WTC11 (cell line): Measurements from ENCODE around the gene NBEAL1. TPM values are rescaled to one million over a fixed set of nuclear protein-coding genes. Genes with fewer than 3 reads are reported as not detected.
"Not testable (repeated sequence)": the region's sequence is repeated elsewhere in the genome, so short reads cannot be mapped to it uniquely, and the experiment has no call there.

Experiments used
- ATAC-seq: fragments of 200-7000 bp; cut with Tn5 transposase; 2 replicates; pipeline ENCODE4 v1.10.0; 2021; ENCODE audit warnings: mild to moderate bottlenecking, moderate library complexity
- CTCF ChIA-PET: fragments of 300-600 bp; sonication (Branson Sonifier 250); formaldehyde crosslinking; loops from one replicate; lab custom pipeline; 2021; ENCODE audit warnings: antibody characterized with exemption; lab: Charles Lee
- POLR2A ChIA-PET: fragments of 350-600 bp; sonication (Branson Sonifier 250); formaldehyde crosslinking; loops from one replicate; lab custom pipeline; 2021; ENCODE audit warnings: antibody characterized with exemption; lab: Charles Lee
- DNase-seq: peaks from one replicate; pipeline ENCODE4 v3.0.0; 2021; ENCODE audit warnings: low spot score
- H3K27ac Mint-ChIP-seq: 2 replicates; pipeline ENCODE4 v1.8.0; 2021; ENCODE audit warnings: mixed read lengths
- H3K27me3 Mint-ChIP-seq: 2 replicates; pipeline ENCODE4 v1.8.0; 2021; ENCODE audit warnings: low read depth, mild to moderate bottlenecking, moderate library complexity, mixed read lengths
- H3K36me3 Mint-ChIP-seq: 2 replicates; pipeline ENCODE4 v1.8.0; 2021; ENCODE audit warnings: mixed read lengths
- H3K4me1 Mint-ChIP-seq: 2 replicates; pipeline ENCODE4 v1.8.0; 2022; ENCODE audit warnings: mixed read lengths
- H3K4me3 Mint-ChIP-seq: 2 replicates; pipeline ENCODE4 v1.8.0; 2021; ENCODE audit warnings: mild to moderate bottlenecking, moderate library complexity, mixed read lengths
- H3K9me3 Mint-ChIP-seq: 2 replicates; pipeline ENCODE4 v1.8.0; 2021; ENCODE audit warnings: mixed read lengths
- CREM ChIP-seq: sonication (generic); formaldehyde crosslinking; IDR thresholded peaks from 2 replicates; pipeline ENCODE4 v1.8.1; 2022; ENCODE audit warnings: mild to moderate bottlenecking, missing genetic modification reagents, moderate library complexity
- EMX1 ChIP-seq: fragments of 250-450 bp; sonication (Bioruptor Pico); IDR thresholded peaks from 2 replicates; pipeline ENCODE4 v1.8.0; 2021; ENCODE audit warnings: mild to moderate bottlenecking
- FOXJ3 ChIP-seq: sonication (generic); formaldehyde crosslinking; IDR thresholded peaks from 2 replicates; pipeline ENCODE4 v1.9.0; 2021; ENCODE audit warnings: missing genetic modification reagents, mild to moderate bottlenecking, borderline replicate concordance
- GRHL2 ChIP-seq: fragments of 250-450 bp; sonication (Bioruptor Pico); IDR thresholded peaks from 2 replicates; pipeline ENCODE4 v1.8.0; 2022; ENCODE audit warnings: mild to moderate bottlenecking, moderate library complexity; ENCODE audit not compliant: insufficient replicate concordance, severe bottlenecking
- GTF2I ChIP-seq: fragments of 250-450 bp; sonication (Bioruptor Pico); conservative IDR thresholded peaks from 2 replicates; pipeline ENCODE4 v1.4.0; 2021; ENCODE audit warnings: mild to moderate bottlenecking
- HMGXB4 ChIP-seq: sonication (generic); formaldehyde crosslinking; IDR thresholded peaks from 2 replicates; pipeline ENCODE4 v1.8.1; 2023; ENCODE audit warnings: mild to moderate bottlenecking, moderate library complexity, missing genetic modification reagents
- IRF2 ChIP-seq: sonication (generic); formaldehyde crosslinking; IDR thresholded peaks from 2 replicates; pipeline ENCODE4 v1.8.0; 2022; ENCODE audit warnings: low read depth, missing genetic modification reagents, borderline replicate concordance
- NFE2L1 ChIP-seq: sonication (generic); formaldehyde crosslinking; IDR thresholded peaks from 2 replicates; pipeline ENCODE4 v1.8.1; 2023; ENCODE audit warnings: missing genetic modification reagents
- NR2C2 ChIP-seq: sonication (generic); formaldehyde crosslinking; IDR thresholded peaks from 2 replicates; pipeline ENCODE4 v1.8.0; 2022; ENCODE audit warnings: mild to moderate bottlenecking, missing genetic modification reagents
- NR3C1 ChIP-seq: sonication (generic); formaldehyde crosslinking; conservative IDR thresholded peaks from 2 replicates; pipeline ENCODE4 v1.8.1; 2023; ENCODE audit warnings: low read depth, mild to moderate bottlenecking, missing genetic modification reagents
- OVOL2 ChIP-seq: fragments of 250-450 bp; sonication (Bioruptor Pico); IDR thresholded peaks from 2 replicates; pipeline ENCODE4 v1.9.0; 2021; ENCODE audit warnings: mild to moderate bottlenecking, borderline replicate concordance
- PREB ChIP-seq: sonication (generic); formaldehyde crosslinking; IDR thresholded peaks from 2 replicates; pipeline ENCODE4 v1.8.1; 2022; ENCODE audit warnings: mild to moderate bottlenecking, missing genetic modification reagents, moderate library complexity, borderline replicate concordance
- SMAD3 ChIP-seq: sonication (generic); formaldehyde crosslinking; IDR thresholded peaks from 2 replicates; pipeline ENCODE4 v1.8.0; 2022; ENCODE audit warnings: missing genetic modification reagents, mild to moderate bottlenecking, borderline replicate concordance
- SP1 ChIP-seq: sonication (generic); formaldehyde crosslinking; conservative IDR thresholded peaks from 2 replicates; pipeline ENCODE4 v1.8.1; 2022; ENCODE audit warnings: missing genetic modification reagents
- ZNF232 ChIP-seq: sonication (generic); formaldehyde crosslinking; IDR thresholded peaks from 2 replicates; pipeline ENCODE4 v1.8.0; 2022; ENCODE audit warnings: mild to moderate bottlenecking, missing genetic modification reagents
- ZNF281 ChIP-seq: sonication (generic); formaldehyde crosslinking; IDR thresholded peaks from 2 replicates; pipeline ENCODE4 v1.8.0; 2023; ENCODE audit warnings: mild to moderate bottlenecking, missing genetic modification reagents
- ZNF317 ChIP-seq: sonication (generic); formaldehyde crosslinking; IDR thresholded peaks from 2 replicates; pipeline ENCODE4 v1.8.1; 2023; ENCODE audit warnings: low read depth, mild to moderate bottlenecking, moderate library complexity, missing genetic modification reagents, borderline replicate concordance
- ZNF396 ChIP-seq: fragments of 250-450 bp; sonication (Bioruptor Pico); IDR thresholded peaks from 2 replicates; pipeline ENCODE4 v1.8.0; 2021; ENCODE audit warnings: mild to moderate bottlenecking, moderate library complexity, borderline replicate concordance
- ZNF416 ChIP-seq: fragments of 250-450 bp; sonication (Bioruptor Pico); IDR thresholded peaks from 2 replicates; pipeline ENCODE4 v1.9.0; 2021; ENCODE audit warnings: mild to moderate bottlenecking, inconsistent platforms
- total RNA-seq: library from RNA; stranded (reverse); gene quantifications from 3 replicates; pipeline ENCODE4 v1.2.3, GENCODE V29; 2021
- TF ChIP-seq, protein P1 (sequence below): sonication (generic); formaldehyde crosslinking; IDR thresholded peaks from 2 replicates; pipeline ENCODE4 v1.8.1; 2023; ENCODE audit warnings: mild to moderate bottlenecking, missing genetic modification reagents, moderate library complexity
- TF ChIP-seq, protein P2 (sequence below): sonication (generic); formaldehyde crosslinking; IDR thresholded peaks from 2 replicates; pipeline ENCODE4 v1.8.1; 2022; ENCODE audit warnings: low read depth, missing genetic modification reagents, borderline replicate concordance
- TF ChIP-seq, protein P3 (sequence below): fragments of 250-450 bp; sonication (Bioruptor Pico); IDR thresholded peaks from 2 replicates; pipeline ENCODE4 v1.8.0; 2021; ENCODE audit warnings: mild to moderate bottlenecking
- TF ChIP-seq, protein P4 (sequence below): sonication (generic); formaldehyde crosslinking; IDR thresholded peaks from 2 replicates; pipeline ENCODE4 v1.8.1; 2022; ENCODE audit warnings: mild to moderate bottlenecking, moderate library complexity, missing genetic modification reagents

NBEAL1 gene
- total RNA-seq, 1 experiment from 2014 or later: 10.5 TPM

DNA sequence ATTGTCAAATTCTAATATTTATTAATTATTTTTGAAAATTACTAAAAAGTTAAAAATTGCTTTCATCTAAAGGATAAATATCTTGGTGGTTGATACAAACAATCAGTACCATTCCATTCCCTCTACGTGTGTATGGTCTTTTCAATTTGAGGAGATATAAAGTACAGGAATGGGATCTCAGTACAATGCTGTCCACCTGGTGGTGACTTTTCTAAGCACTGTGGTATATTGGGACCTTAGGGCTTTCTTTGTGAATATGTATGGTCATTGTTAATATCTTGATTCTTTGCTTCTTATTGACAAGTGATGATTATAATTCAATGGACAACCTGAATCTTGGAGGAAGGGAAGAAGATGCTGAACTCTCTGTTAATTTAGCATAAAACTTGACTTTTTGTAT lies 83.1 kb downstream of the NBEAL1 start:
- no peaks in the 10 kb centered on the region for H3K27me3 Mint-ChIP-seq
- ATAC-seq: no peak
- peaks cover 4% of the 10 kb centered on the region; the same call in 1 of the 2 replicates for H3K4me1 Mint-ChIP-seq
- H3K4me3 Mint-ChIP-seq: no peak overlapping the region
- ChIA-PET POLR2A (no interaction called here), CTCF (no interaction called here)
- H3K36me3 Mint-ChIP-seq: peaks cover 14% of the 10 kb centered on the region
- H3K9me3 Mint-ChIP-seq: peaks cover 14% of the 10 kb centered on the region
- no peak for DNase-seq
- no peak for TF ChIP-seq OVOL2
- no peak for TF ChIP-seq EMX1 (CRISPR knock-in tag)
- no peak for TF ChIP-seq IRF2 (CRISPR knock-in tag)
- TF ChIP-seq, protein P1, sequence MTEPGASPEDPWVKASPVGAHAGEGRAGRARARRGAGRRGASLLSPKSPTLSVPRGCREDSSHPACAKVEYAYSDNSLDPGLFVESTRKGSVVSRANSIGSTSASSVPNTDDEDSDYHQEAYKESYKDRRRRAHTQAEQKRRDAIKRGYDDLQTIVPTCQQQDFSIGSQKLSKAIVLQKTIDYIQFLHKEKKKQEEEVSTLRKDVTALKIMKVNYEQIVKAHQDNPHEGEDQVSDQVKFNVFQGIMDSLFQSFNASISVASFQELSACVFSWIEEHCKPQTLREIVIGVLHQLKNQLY: no peak
- TF ChIP-seq, protein P2, sequence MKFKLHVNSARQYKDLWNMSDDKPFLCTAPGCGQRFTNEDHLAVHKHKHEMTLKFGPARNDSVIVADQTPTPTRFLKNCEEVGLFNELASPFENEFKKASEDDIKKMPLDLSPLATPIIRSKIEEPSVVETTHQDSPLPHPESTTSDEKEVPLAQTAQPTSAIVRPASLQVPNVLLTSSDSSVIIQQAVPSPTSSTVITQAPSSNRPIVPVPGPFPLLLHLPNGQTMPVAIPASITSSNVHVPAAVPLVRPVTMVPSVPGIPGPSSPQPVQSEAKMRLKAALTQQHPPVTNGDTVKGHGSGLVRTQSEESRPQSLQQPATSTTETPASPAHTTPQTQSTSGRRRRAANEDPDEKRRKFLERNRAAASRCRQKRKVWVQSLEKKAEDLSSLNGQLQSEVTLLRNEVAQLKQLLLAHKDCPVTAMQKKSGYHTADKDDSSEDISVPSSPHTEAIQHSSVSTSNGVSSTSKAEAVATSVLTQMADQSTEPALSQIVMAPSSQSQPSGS: no peak
- no peak overlapping the region for H3K27ac Mint-ChIP-seq

DNA sequence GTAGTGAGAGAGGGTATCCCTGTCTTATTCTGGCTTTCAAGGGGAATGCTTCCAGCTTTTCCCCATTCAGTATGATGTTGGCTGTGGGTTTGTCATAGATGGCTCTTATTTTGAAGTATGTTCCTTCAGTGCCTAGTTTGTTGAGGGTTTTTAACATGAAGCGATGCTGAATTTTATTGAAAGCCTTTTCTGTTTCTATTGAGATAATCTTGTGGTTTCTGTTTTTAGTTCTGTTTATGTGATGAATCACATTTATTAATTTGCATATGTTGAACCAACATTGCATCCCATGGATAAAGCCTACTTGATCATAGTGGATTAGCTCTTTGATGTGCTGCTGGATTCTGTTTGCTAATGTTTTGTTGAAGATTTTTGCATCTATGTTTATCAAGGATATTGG lies 87.7 kb downstream of the NBEAL1 start:
- POLR2A ChIA-PET, ATAC-seq, DNase-seq, H3K27me3 Mint-ChIP-seq, H3K4me3 Mint-ChIP-seq, H3K27ac Mint-ChIP-seq, H3K4me1 Mint-ChIP-seq, CTCF ChIA-PET: not testable (repeated sequence)
- H3K36me3 Mint-ChIP-seq: peaks cover 35% of the 10 kb centered on the region
- peaks cover 32% of the 10 kb centered on the region for H3K9me3 Mint-ChIP-seq

DNA sequence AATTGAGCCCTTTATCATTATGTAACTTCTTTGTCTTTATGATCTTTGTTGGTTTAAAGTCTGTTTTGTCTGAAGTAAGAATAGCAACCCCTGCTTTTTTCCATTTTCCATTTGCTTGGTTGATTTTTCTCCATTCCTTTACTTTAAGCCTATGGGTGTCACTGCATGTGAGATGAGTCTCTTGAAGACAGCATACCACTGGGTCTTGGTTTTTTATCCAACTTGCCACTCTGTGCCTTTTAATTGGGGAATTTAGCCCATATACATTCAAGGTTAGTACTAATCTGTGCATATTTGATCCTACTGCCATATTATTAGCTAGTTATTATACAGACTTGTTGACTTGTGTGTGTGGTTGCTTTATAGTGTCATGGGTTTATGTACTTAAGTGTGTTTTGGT lies 89.6 kb downstream of the NBEAL1 start:
- Mint-ChIP-seq H3K27ac (no peak overlapping the region), H3K27me3 (no peaks in the 10 kb centered on the region), H3K4me1 (peaks cover 4% of the 10 kb centered on the region; the same call in 1 of the 2 replicates), H3K4me3 (no peak overlapping the region), H3K36me3 (peaks cover 40% of the 10 kb centered on the region), H3K9me3 (peaks cover 32% of the 10 kb centered on the region)
- ChIA-PET POLR2A (no interaction called here), CTCF (no interaction called here)
- DNase-seq (no peak), ATAC-seq (no peak)
- no peak for TF ChIP-seq SMAD3 (CRISPR knock-in tag)
- TF ChIP-seq, protein P3, sequence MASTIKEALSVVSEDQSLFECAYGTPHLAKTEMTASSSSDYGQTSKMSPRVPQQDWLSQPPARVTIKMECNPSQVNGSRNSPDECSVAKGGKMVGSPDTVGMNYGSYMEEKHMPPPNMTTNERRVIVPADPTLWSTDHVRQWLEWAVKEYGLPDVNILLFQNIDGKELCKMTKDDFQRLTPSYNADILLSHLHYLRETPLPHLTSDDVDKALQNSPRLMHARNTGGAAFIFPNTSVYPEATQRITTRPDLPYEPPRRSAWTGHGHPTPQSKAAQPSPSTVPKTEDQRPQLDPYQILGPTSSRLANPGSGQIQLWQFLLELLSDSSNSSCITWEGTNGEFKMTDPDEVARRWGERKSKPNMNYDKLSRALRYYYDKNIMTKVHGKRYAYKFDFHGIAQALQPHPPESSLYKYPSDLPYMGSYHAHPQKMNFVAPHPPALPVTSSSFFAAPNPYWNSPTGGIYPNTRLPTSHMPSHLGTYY: no peak
- no peak for TF ChIP-seq FOXJ3 (CRISPR knock-in tag)
- no peak for TF ChIP-seq ZNF281 (CRISPR knock-in tag)
- TF ChIP-seq ZNF396 (CRISPR knock-in tag): no peak
- TF ChIP-seq GTF2I (CRISPR knock-in tag): no peak
- no peak for TF ChIP-seq ZNF416 (CRISPR knock-in tag)
- TF ChIP-seq NR3C1 (CRISPR knock-in tag): no peak
- no peak for TF ChIP-seq PREB (CRISPR knock-in tag)
- no peak for TF ChIP-seq ZNF232 (CRISPR knock-in tag)
- no peak for TF ChIP-seq ZNF317 (CRISPR knock-in tag)
- TF ChIP-seq SP1 (CRISPR knock-in tag): no peak
- no peak for TF ChIP-seq NFE2L1 (CRISPR knock-in tag)
- no peak for TF ChIP-seq CREM (CRISPR knock-in tag)
- TF ChIP-seq HMGXB4 (CRISPR knock-in tag): no peak
- TF ChIP-seq GRHL2: no peak
- TF ChIP-seq, protein P4, sequence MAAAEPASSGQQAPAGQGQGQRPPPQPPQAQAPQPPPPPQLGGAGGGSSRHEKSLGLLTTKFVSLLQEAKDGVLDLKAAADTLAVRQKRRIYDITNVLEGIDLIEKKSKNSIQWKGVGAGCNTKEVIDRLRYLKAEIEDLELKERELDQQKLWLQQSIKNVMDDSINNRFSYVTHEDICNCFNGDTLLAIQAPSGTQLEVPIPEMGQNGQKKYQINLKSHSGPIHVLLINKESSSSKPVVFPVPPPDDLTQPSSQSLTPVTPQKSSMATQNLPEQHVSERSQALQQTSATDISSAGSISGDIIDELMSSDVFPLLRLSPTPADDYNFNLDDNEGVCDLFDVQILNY (CRISPR knock-in tag): no peak
- no peak for TF ChIP-seq NR2C2 (CRISPR knock-in tag)
